HCT116 (cell line): Measurements from ENCODE around the gene ACBD3. TPM values are rescaled to one million over a fixed set of nuclear protein-coding genes. Genes with fewer than 3 reads are reported as not detected.
A peak's percentile ranks its signal among the peaks of the same experiment; 100 is the strongest.

ENCODE experiments used
- ATAC-seq: fragments of 200-7000 bp; cut with Tn5 transposase; 2 replicates; pipeline ENCODE4 v1.9.1; 2020; ENCODE audit warnings: mild to moderate bottlenecking, moderate library complexity
- BruUV-seq: library from RNA; stranded (reverse); fragments of 400-500 nt; replicated peaks from 2 replicates; lab custom pipeline; 2021; lab: Mats Ljungman, UMichigan
- CTCF ChIA-PET: fragments of 300-600 bp; sonication (Branson Sonifier 250); formaldehyde crosslinking; loops from one replicate; lab custom pipeline; 2021; ENCODE audit warnings: antibody characterized with exemption; lab: Charles Lee
- POLR2A ChIA-PET: fragments of 300-600, 350-600 bp; sonication (Branson Sonifier 250); formaldehyde crosslinking; loops from one replicate; lab custom pipeline; 2021; ENCODE audit warnings: antibody characterized with exemption; lab: Charles Lee
- RAD21 ChIA-PET, 2 experiments: fragments of 300-600 bp; sonication (Branson Sonifier 250); formaldehyde crosslinking; loops; one replicate each; lab custom pipeline; 2023; ENCODE audit warnings: low total read pairs in 2 of 2; ENCODE audit not compliant: uncharacterized antibody in 2 of 2, unreplicated experiment in 2 of 2, low non-redundant PET in 1 of 2; lab: Charles Lee
- DNase-seq: peaks from one replicate; pipeline ENCODE4 v3.0.0-alpha.2; 2010; ENCODE audit warnings: low read depth, low spot score
- H2AFZ ChIP-seq: fragments of 200-600 bp; shearing (Covaris generic), sonication (generic); 2 replicates; pipeline ENCODE4 v1.6.1; 2017; ENCODE audit warnings: low read depth, mixed run types, mixed read lengths, antibody characterized with exemption, low read length; ENCODE audit not compliant: poor library complexity, severe bottlenecking
- H3K27ac ChIP-seq: 2 replicates; pipeline ENCODE4 v1.5.1; 2012; ENCODE audit warnings: low read depth, low read length
- H3K27me3 ChIP-seq: fragments of 200-600 bp; sonication (generic); 2 replicates; pipeline ENCODE4 v1.6.1; 2016; ENCODE audit warnings: mixed run types, low read length, mixed read lengths; ENCODE audit not compliant: insufficient read depth
- H3K36me3 ChIP-seq, 2 experiments: fragments of 200-500 bp in 1 of 2; fragments of 200-600 bp in 1 of 2; sonication (Bioruptor generic) in 1 of 2; sonication (generic) in 1 of 2; 2 replicates each; pipeline versions ENCODE4 v1.5.1 to v1.6.1; 2014 to 2016; ENCODE audit warnings: low read length in 2 of 2, inconsistent platforms in 1 of 2, mixed read lengths in 1 of 2, mixed run types in 1 of 2; ENCODE audit not compliant: insufficient read depth in 2 of 2, control insufficient read depth in 1 of 2
- H3K4me1 ChIP-seq, 2 experiments: fragments of 200-600 bp in 1 of 2; sonication (generic) in 1 of 2; 2 replicates each; pipeline versions ENCODE4 v1.5.1 to v1.6.1; 2012 to 2017; ENCODE audit warnings: low read length in 2 of 2, inconsistent platforms in 1 of 2, mild to moderate bottlenecking in 1 of 2, mixed read lengths in 1 of 2, mixed run types in 1 of 2, moderate library complexity in 1 of 2; ENCODE audit not compliant: insufficient read depth in 2 of 2, control insufficient read depth in 1 of 2
- H3K4me2 ChIP-seq: fragments of 200-600 bp; sonication (generic); 2 replicates; pipeline ENCODE4 v1.6.1; 2017; ENCODE audit warnings: mixed run types, low read length, mixed read lengths
- H3K4me3 ChIP-seq, 2 experiments: fragments of 200-600 bp in 1 of 2; sonication (generic) in 1 of 2; replicated peaks in 1 of 2; 2 replicates each; pipeline ENCODE4 v1.5.1; 2011 to 2016; ENCODE audit warnings: low read length in 2 of 2, control low read depth in 1 of 2, low read depth in 1 of 2, mild to moderate bottlenecking in 1 of 2, mixed read lengths in 1 of 2, mixed run types in 1 of 2
- H3K79me2 ChIP-seq: fragments of 200-600 bp; sonication (generic); 2 replicates; pipeline ENCODE4 v1.6.1; 2017; ENCODE audit warnings: mild to moderate bottlenecking, mixed run types, low read length, moderate library complexity, mixed read lengths; ENCODE audit not compliant: insufficient read depth
- H3K9ac ChIP-seq: fragments of 200-600 bp; sonication (generic); 2 replicates; pipeline ENCODE4 v1.6.1; 2016; ENCODE audit warnings: low read length, mixed read lengths
- H3K9me2 ChIP-seq: fragments of 200-600 bp; sonication (generic), shearing (Covaris generic); 2 replicates; pipeline ENCODE4 v1.6.1; 2017; ENCODE audit warnings: mixed run types, mild to moderate bottlenecking, moderate library complexity; ENCODE audit not compliant: insufficient read depth
- H3K9me3 ChIP-seq, 2 experiments: fragments of 200-500 bp in 1 of 2; fragments of 200-600 bp in 1 of 2; sonication (Bioruptor generic) in 1 of 2; sonication (generic) in 1 of 2; 2 replicates each; pipeline ENCODE4 v1.6.1; 2014 to 2017; ENCODE audit warnings: low read length in 2 of 2, mixed read lengths in 2 of 2, inconsistent platforms in 1 of 2, low read depth in 1 of 2, mild to moderate bottlenecking in 1 of 2, mixed run types in 1 of 2, moderate library complexity in 1 of 2; ENCODE audit not compliant: control insufficient read depth in 1 of 2, insufficient read depth in 1 of 2
- H4K20me1 ChIP-seq: fragments of 200-600 bp; sonication (generic), shearing (Covaris generic); 2 replicates; pipeline ENCODE4 v1.6.1; 2017; ENCODE audit warnings: mixed run types, mild to moderate bottlenecking, moderate library complexity; ENCODE audit not compliant: insufficient read depth
- CEBPB ChIP-seq: IDR thresholded peaks from 2 replicates; pipeline ENCODE4 v1.6.1; 2012; ENCODE audit warnings: low read depth
- CTCF ChIP-seq, 3 experiments: fragments of 200-600 bp in 1 of 3; sonication (generic) in 1 of 3; IDR thresholded peaks in 2 of 3; conservative IDR thresholded peaks in 1 of 3; 2 replicates each; pipeline ENCODE4 v1.5.1; 2012 to 2017; ENCODE audit warnings: low read depth in 2 of 3, low read length in 2 of 3, antibody characterized with exemption in 1 of 3, borderline replicate concordance in 1 of 3, control low read depth in 1 of 3, mild to moderate bottlenecking in 1 of 3, mixed read lengths in 1 of 3, mixed run types in 1 of 3, moderate library complexity in 1 of 3; ENCODE audit not compliant: insufficient read depth in 1 of 3
- EZH2phosphoT487 ChIP-seq: fragments of 200-600 bp; IDR thresholded peaks from 2 replicates; pipeline ENCODE4 v1.6.1; 2018; ENCODE audit warnings: antibody characterized with exemption, borderline replicate concordance
- JUND ChIP-seq: IDR thresholded peaks from 2 replicates; pipeline ENCODE4 v1.6.1; 2012
- MAX ChIP-seq: IDR thresholded peaks from 2 replicates; pipeline ENCODE4 v1.6.1; 2012
- POLR2A ChIP-seq: IDR thresholded peaks from 2 replicates; pipeline ENCODE4 v1.7.0; 2011; ENCODE audit warnings: borderline replicate concordance; ENCODE audit not compliant: insufficient read depth, insufficient read length; ENCODE audit errors: extremely low read depth
- POLR2AphosphoS5 ChIP-seq: IDR thresholded peaks from 2 replicates; pipeline ENCODE4 v1.6.1; 2011; ENCODE audit warnings: mild to moderate bottlenecking, low read depth, low read length, moderate library complexity
- SIN3A ChIP-seq: IDR thresholded peaks from 2 replicates; pipeline ENCODE4 v1.6.1; 2012; ENCODE audit warnings: low read depth
- SP1 ChIP-seq: IDR thresholded peaks from 2 replicates; pipeline ENCODE4 v1.6.1; 2012; ENCODE audit warnings: low read depth
- SRF ChIP-seq: IDR thresholded peaks from 2 replicates; pipeline ENCODE4 v1.6.1; 2012; ENCODE audit warnings: low read depth
- TCF7L2 ChIP-seq: IDR thresholded peaks from 2 replicates; pipeline ENCODE4 v1.7.0; 2011; ENCODE audit warnings: borderline replicate concordance, inconsistent platforms; ENCODE audit not compliant: insufficient read depth, insufficient read length; ENCODE audit errors: extremely low read depth
- YY1 ChIP-seq: IDR thresholded peaks from 2 replicates; pipeline ENCODE4 v1.6.1; 2011; ENCODE audit warnings: low read length, low read depth, moderate library complexity, mild to moderate bottlenecking; ENCODE audit not compliant: insufficient replicate concordance; ENCODE audit errors: extremely low read depth
- intact Hi-C: fragments of 100-400 bp; cut with micrococcal nuclease; formaldehyde crosslinking; loops from 2 replicates; pipeline ENCODE4 v1.10.0; 2022
- total RNA-seq: library from RNA; stranded (reverse); gene quantifications from one replicate; pipeline ENCODE4 v1.2.1, GENCODE V29; 2021; ENCODE audit not compliant: unreplicated experiment
- TF ChIP-seq, protein P1 (sequence below): IDR thresholded peaks from 2 replicates; pipeline ENCODE4 v1.6.1; 2011; ENCODE audit warnings: mild to moderate bottlenecking, low read length, moderate library complexity; ENCODE audit not compliant: insufficient replicate concordance; ENCODE audit errors: extremely low read depth
- TF ChIP-seq, protein P2 (sequence below): IDR thresholded peaks from 2 replicates; pipeline ENCODE4 v1.6.1; 2012; ENCODE audit warnings: low read depth

ACBD3 gene
- total RNA-seq, 1 experiment from 2014 or later: 29.6 TPM

DNA sequence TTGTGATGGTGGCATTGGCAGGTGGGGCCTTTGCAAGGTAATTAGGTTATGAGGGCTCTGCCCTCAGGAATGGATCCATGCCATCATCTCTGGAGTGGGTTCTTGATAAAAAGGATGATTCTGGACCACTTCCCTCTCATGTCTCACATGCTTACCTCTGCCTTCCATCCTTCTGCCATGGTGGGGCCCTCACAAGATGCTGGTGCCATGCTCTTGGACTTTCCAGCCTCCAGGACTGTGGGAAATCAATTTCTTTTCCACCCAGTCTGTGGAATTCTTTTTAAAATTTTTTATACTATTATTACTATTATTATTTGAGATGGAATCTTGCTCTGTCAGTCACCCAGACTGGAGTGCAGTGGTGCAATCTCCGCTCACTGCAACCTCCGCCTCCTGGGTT, 57.3 kb downstream of the ACBD3 start (continued):
- TF ChIP-seq, protein P1, sequence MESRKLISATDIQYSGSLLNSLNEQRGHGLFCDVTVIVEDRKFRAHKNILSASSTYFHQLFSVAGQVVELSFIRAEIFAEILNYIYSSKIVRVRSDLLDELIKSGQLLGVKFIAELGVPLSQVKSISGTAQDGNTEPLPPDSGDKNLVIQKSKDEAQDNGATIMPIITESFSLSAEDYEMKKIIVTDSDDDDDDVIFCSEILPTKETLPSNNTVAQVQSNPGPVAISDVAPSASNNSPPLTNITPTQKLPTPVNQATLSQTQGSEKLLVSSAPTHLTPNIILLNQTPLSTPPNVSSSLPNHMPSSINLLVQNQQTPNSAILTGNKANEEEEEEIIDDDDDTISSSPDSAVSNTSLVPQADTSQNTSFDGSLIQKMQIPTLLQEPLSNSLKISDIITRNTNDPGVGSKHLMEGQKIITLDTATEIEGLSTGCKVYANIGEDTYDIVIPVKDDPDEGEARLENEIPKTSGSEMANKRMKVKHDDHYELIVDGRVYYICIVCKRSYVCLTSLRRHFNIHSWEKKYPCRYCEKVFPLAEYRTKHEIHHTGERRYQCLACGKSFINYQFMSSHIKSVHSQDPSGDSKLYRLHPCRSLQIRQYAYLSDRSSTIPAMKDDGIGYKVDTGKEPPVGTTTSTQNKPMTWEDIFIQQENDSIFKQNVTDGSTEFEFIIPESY: no peak
- TF ChIP-seq CEBPB (no peak), POLR2A (no peak), JUND (no peak), SIN3A (no peak), CTCF (IDR thresholded peaks at IDR 0.05 in 2 of 3, conservative IDR thresholded peaks at IDR 0.05 in 1 of 3; ENCODE audit: borderline replicate concordance in 1 of 3, insufficient read depth in 1 of 3, low read depth in 2 of 3, low read length in 2 of 3) (no peak)

DNA sequence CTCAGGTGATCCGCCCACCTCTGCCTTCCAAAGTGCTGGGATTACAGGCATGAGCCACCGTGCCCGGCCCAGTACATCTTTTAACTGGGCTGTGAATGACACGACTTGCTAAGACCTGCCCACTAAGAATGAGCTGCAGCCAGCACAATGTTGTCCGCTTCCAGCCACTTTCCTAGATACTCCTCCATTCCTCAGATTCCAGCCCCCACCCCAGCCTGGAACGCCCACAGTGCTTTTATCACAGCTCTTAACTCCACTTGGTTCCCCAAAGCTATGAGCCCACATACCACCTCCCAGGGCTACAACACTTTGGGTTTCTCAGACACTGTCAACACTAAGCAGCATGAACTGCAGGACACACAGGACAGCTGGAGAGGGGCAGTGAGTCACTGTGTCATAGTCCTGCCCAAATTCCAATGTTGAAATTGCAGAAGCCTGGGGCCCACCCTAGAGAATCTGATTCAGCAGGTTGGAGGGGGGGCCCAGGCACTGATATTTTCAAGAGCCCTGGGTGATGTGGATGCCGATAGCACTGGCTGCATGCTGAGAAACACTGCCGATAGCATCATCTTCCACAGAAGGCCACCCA, 58.0 kb downstream of the ACBD3 start:
- Histone ChIP-seq H3K27me3 (no peaks in the 10 kb centered on the region), H2AFZ (no peak overlapping the region), H3K4me2 (peak overlapping the region; percentile 88), H3K9me2 (no peaks in the 10 kb centered on the region), H3K9ac (peak overlapping the region; percentile 50; the same call in 1 of the 2 replicates), H3K4me1 (peaks cover 42 to 61% of the 10 kb centered on the region in 2 experiments), H3K4me3 (peak overlapping the region; percentile 50 to 56), H3K9me3 (peaks cover 0 to 5% of the 10 kb centered on the region in 2 experiments; a peak in 1 of 4 replicates), H3K27ac (peak overlapping the region; percentile 66), H3K79me2 (no peaks in the 10 kb centered on the region), H4K20me1 (no peaks in the 10 kb centered on the region), H3K36me3 (no peaks in the 10 kb centered on the region)
- ChIA-PET CTCF (interaction anchor here (0.5 to 1.1 kb wide), 3 partner anchors 66 to 280 kb away, joined by 3 to 5 read pairs (median 3); partner anchors contain the start of genes H3-3A and PARP1), POLR2A (interaction anchor here (1.0 to 1.2 kb wide), 3 partner anchors 12 to 66 kb away, joined by 3 to 4 read pairs (median 3); partner anchors contain the start of gene H3-3A), RAD21 (interaction anchor here in 1 of 2 experiments (0.7 kb wide), 1 partner anchor 78 kb away, joined by 3 read pairs; no protein-coding TSS in a partner anchor)
- intact Hi-C loops: loop anchor here (5.0 kb wide), 2 partner anchors 54 to 279 kb away; partner anchors contain the start of gene PARP1
- DNase-seq (no peak), ATAC-seq (peak; percentile 2; the same call in 1 of the 2 replicates)
- BruUV-seq: TSS peak; percentile 89
- TF ChIP-seq EZH2phosphoT487 (no peak), POLR2A (no peak), CEBPB (no peak), YY1 (no peak), POLR2AphosphoS5 (no peak), TCF7L2 (no peak), SP1 (no peak), JUND (no peak), SRF (no peak), MAX (no peak)
- TF ChIP-seq, protein P2, sequence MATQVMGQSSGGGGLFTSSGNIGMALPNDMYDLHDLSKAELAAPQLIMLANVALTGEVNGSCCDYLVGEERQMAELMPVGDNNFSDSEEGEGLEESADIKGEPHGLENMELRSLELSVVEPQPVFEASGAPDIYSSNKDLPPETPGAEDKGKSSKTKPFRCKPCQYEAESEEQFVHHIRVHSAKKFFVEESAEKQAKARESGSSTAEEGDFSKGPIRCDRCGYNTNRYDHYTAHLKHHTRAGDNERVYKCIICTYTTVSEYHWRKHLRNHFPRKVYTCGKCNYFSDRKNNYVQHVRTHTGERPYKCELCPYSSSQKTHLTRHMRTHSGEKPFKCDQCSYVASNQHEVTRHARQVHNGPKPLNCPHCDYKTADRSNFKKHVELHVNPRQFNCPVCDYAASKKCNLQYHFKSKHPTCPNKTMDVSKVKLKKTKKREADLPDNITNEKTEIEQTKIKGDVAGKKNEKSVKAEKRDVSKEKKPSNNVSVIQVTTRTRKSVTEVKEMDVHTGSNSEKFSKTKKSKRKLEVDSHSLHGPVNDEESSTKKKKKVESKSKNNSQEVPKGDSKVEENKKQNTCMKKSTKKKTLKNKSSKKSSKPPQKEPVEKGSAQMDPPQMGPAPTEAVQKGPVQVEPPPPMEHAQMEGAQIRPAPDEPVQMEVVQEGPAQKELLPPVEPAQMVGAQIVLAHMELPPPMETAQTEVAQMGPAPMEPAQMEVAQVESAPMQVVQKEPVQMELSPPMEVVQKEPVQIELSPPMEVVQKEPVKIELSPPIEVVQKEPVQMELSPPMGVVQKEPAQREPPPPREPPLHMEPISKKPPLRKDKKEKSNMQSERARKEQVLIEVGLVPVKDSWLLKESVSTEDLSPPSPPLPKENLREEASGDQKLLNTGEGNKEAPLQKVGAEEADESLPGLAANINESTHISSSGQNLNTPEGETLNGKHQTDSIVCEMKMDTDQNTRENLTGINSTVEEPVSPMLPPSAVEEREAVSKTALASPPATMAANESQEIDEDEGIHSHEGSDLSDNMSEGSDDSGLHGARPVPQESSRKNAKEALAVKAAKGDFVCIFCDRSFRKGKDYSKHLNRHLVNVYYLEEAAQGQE: no peak
